Body of pancreas (tissue), 4 donors: Measurements from ENCODE around the gene TC2N.

Experiments
- CTCF ChIP-seq, 7 experiments: fragments of 450-650 bp in 4 of 7; fragments of 200-600 bp in 3 of 7; sonication (generic) in 3 of 7; IDR thresholded peaks; one replicate each; pipeline ENCODE4 v1.5.1; 2016 to 2019; ENCODE audit warnings: antibody characterized with exemption in 7 of 7
- POLR2A ChIP-seq, 3 donors: fragments of 450-650 bp; IDR thresholded peaks; one replicate each; pipeline ENCODE4 v1.6.1; 2016; ENCODE audit warnings: antibody characterized with exemption in 3 of 3, mild to moderate bottlenecking in 2 of 3

- TF ChIP-seq CTCF (IDR thresholded peaks at IDR 0.05) (no peak), POLR2A (IDR thresholded peaks at IDR 0.05) (no peak)
Observed at GRCh38 chr14:91878274-91878673, 10.9 kb upstream of the TC2N start.
